ENCODE data around the gene MTERF2.
A peak's percentile ranks its signal among the peaks of the same experiment; 100 is the strongest.

Gene MTERF2

GRCh38 chr12:106994579-106995220 lies 7.8 kb upstream of the MTERF2 start:
- DNase-seq (ENCODE audit: low spot score): peak; percentile 48

GRCh38 chr12:106987846-106988245 lies 900 bp upstream of the MTERF2 start:
- no peak for DNase-seq (ENCODE audit: low spot score)

GRCh38 chr12:106986135-106986534 lies 811 bp downstream of the MTERF2 start:
- no peak for DNase-seq (ENCODE audit: low spot score)

- no peak for DNase-seq (ENCODE audit: low spot score)
Observed at GRCh38 chr12:106985479-106985878, 1.5 kb downstream of the MTERF2 start.

GRCh38 chr12:106984588-106985137 lies 2.3 kb downstream of the MTERF2 start:
- no peak for DNase-seq (ENCODE audit: low spot score)

GRCh38 chr12:106982229-106982628 lies 4.7 kb downstream of the MTERF2 start:
- DNase-seq (ENCODE audit: low spot score): no peak

- DNase-seq (ENCODE audit: low spot score): no peak
Observed at GRCh38 chr12:106981788-106982187, 5.2 kb downstream of the MTERF2 start.

- no peak for DNase-seq (ENCODE audit: low spot score)
Observed at GRCh38 chr12:106980944-106981343, 6.0 kb downstream of the MTERF2 start.

- no peak for DNase-seq (ENCODE audit: low spot score)
Observed at GRCh38 chr12:106978035-106978800, 8.7 kb downstream of the MTERF2 start.

- no peak for DNase-seq (ENCODE audit: low spot score)
Observed at GRCh38 chr12:106976668-106977067, 10.3 kb downstream of the MTERF2 start.

GRCh38 chr12:106975993-106976658 lies 10.8 kb downstream of the MTERF2 start:
- DNase-seq (ENCODE audit: low spot score): peak; percentile 23

GRCh38 chr12:106975098-106975497 lies 11.8 kb downstream of the MTERF2 start:
- DNase-seq (ENCODE audit: low spot score): no peak

GRCh38 chr12:106974511-106974910 lies 12.4 kb downstream of the MTERF2 start:
- DNase-seq (ENCODE audit: low spot score): no peak

GRCh38 chr12:106973545-106973944 lies 13.4 kb downstream of the MTERF2 start:
- no peak for DNase-seq (ENCODE audit: low spot score)

GRCh38 chr12:106971065-106971464 lies 15.9 kb downstream of the MTERF2 start:
- DNase-seq (ENCODE audit: low spot score): no peak

GRCh38 chr12:106964526-106964925 lies 22.4 kb downstream of the MTERF2 start:
- DNase-seq (ENCODE audit: low spot score): no peak

GRCh38 chr12:106962286-106962685 lies 24.7 kb downstream of the MTERF2 start:
- DNase-seq (ENCODE audit: low spot score): no peak

- no peak for DNase-seq (ENCODE audit: low spot score)
Observed at GRCh38 chr12:106960443-106960842, 26.5 kb downstream of the MTERF2 start.

- no peak for DNase-seq (ENCODE audit: low spot score)
Observed at GRCh38 chr12:106957583-106957982, 29.4 kb downstream of the MTERF2 start.

GRCh38 chr12:106956048-106956578 lies 30.8 kb downstream of the MTERF2 start:
- DNase-seq (ENCODE audit: low spot score): peak; percentile 66

GRCh38 chr12:106955377-106956047 lies 31.4 kb downstream of the MTERF2 start, which contains the start of gene TMEM263:
Gene TMEM263 (plus strand): TSS chr12:106955907. CDS start chr12:106967117, 11,210 bp downstream.
- DNase-seq (ENCODE audit: low spot score): peak; percentile 95
